Measurements from ENCODE around the gene C4orf50.
"Not testable (repeated sequence)": the region's sequence is repeated elsewhere in the genome, so short reads cannot be mapped to it uniquely, and the experiment has no call there.

C4orf50 gene

GRCh38 chr4:5999356-5999755 lies 18.9 kb downstream of the C4orf50 start:
- H3K27ac ChIP-seq (ENCODE audit: low read depth, low read length) = no peak overlapping the region
- H3K36me3 ChIP-seq (ENCODE audit: insufficient read depth, low read length) = no peaks in the 10 kb centered on the region
- no peak overlapping the region for H3K4me3 ChIP-seq (ENCODE audit: low read depth in 1 of 2, low read length in 2 of 2)
- no peak overlapping the region for H3K9ac ChIP-seq (ENCODE audit: low read length)
- H3K4me1 ChIP-seq (ENCODE audit: insufficient read depth, low read length) = no peaks in the 10 kb centered on the region
- H3K27me3 ChIP-seq (ENCODE audit: control insufficient read depth in 1 of 2, insufficient read depth in 2 of 2, low read length in 2 of 2) = peaks cover 0 to 4% of the 10 kb centered on the region in 2 donors
- H3K9me3 ChIP-seq (ENCODE audit: low read length) = no peaks in the 10 kb centered on the region

DNA sequence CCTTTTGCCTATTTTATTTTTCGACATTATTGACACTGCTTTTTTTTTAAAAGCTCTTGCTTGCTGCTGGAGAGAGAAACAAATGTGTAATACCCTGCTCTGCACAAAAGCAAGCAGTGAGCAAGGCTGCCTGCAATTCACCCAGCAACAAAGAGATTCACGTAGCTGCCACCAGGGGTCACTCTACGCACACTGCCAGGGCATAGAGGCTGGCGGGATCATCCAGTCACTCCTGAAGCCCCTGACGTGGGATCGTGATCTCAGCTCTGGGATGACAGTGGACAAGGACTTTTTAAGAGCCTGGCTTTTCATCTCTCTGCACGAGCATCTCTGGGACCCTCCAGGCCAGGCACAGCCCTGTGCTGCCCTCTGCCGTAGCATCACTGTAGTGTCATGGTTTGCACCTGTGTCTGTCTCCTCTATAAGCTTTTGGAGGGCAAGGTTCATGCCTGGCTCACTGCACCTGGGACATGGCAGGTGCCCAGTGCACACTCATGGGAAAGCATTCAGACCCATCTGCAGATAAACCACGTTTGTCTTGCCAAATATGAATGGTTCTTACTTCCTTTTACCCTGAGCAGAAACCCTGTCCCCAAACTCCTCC lies 19.8 kb downstream of the C4orf50 start:
- Histone ChIP-seq H3K9me3 (ENCODE audit: low read length) (no peaks in the 10 kb centered on the region), H3K27me3 (ENCODE audit: control insufficient read depth in 1 of 2, insufficient read depth in 2 of 2, low read length in 2 of 2) (peaks cover 0 to 4% of the 10 kb centered on the region in 2 donors), H3K27ac (ENCODE audit: low read depth, low read length) (no peak overlapping the region), H3K4me1 (ENCODE audit: insufficient read depth, low read length) (no peaks in the 10 kb centered on the region), H3K36me3 (ENCODE audit: insufficient read depth, low read length) (no peaks in the 10 kb centered on the region), H3K9ac (ENCODE audit: low read length) (no peak overlapping the region), H3K4me3 (ENCODE audit: low read depth in 1 of 2, low read length in 2 of 2) (no peak overlapping the region)

DNA sequence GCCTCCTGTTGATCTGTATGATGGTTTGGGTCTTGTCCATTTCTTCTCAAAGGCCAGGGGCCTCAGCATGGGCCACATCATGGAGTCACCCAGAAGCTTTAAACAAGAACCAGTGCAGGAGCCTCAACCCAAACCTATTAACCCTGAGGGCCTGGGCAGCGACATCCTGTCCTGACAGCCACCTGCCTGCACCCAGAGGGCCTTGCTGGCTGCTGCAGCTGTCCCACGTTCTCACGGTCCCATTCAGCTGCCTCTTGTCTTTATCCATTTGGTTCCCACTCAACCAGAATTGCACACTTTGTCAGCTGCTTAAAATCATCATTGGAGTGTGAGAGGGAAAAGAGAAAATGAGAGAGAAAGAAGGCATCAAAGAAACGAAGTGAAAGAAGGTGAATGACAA lies 21.6 kb downstream of the C4orf50 start:
- Histone ChIP-seq H3K27ac (ENCODE audit: low read depth, low read length) (no peak overlapping the region), H3K9ac (ENCODE audit: low read length) (no peak overlapping the region), H3K27me3 (ENCODE audit: control insufficient read depth in 1 of 2, insufficient read depth in 2 of 2, low read length in 2 of 2) (peaks cover 0 to 4% of the 10 kb centered on the region in 2 donors), H3K4me1 (ENCODE audit: insufficient read depth, low read length) (no peaks in the 10 kb centered on the region), H3K4me3 (ENCODE audit: low read depth in 1 of 2, low read length in 2 of 2) (no peak overlapping the region), H3K9me3 (ENCODE audit: low read length) (no peaks in the 10 kb centered on the region), H3K36me3 (ENCODE audit: insufficient read depth, low read length) (no peaks in the 10 kb centered on the region)

- H3K9ac ChIP-seq (ENCODE audit: low read length) = no peak overlapping the region
- no peaks in the 10 kb centered on the region for H3K9me3 ChIP-seq (ENCODE audit: low read length)
- H3K36me3 ChIP-seq (ENCODE audit: insufficient read depth, low read length) = no peaks in the 10 kb centered on the region
- no peak overlapping the region for H3K4me3 ChIP-seq (ENCODE audit: low read depth in 1 of 2, low read length in 2 of 2)
- peaks cover 0 to 8% of the 10 kb centered on the region in 2 donors for H3K27me3 ChIP-seq (ENCODE audit: control insufficient read depth in 1 of 2, insufficient read depth in 2 of 2, low read length in 2 of 2)
- no peak overlapping the region for H3K27ac ChIP-seq (ENCODE audit: low read depth, low read length)
- no peaks in the 10 kb centered on the region for H3K4me1 ChIP-seq (ENCODE audit: insufficient read depth, low read length)
Observed at GRCh38 chr4:5995901-5996623, 22.2 kb downstream of the C4orf50 start.

DNA sequence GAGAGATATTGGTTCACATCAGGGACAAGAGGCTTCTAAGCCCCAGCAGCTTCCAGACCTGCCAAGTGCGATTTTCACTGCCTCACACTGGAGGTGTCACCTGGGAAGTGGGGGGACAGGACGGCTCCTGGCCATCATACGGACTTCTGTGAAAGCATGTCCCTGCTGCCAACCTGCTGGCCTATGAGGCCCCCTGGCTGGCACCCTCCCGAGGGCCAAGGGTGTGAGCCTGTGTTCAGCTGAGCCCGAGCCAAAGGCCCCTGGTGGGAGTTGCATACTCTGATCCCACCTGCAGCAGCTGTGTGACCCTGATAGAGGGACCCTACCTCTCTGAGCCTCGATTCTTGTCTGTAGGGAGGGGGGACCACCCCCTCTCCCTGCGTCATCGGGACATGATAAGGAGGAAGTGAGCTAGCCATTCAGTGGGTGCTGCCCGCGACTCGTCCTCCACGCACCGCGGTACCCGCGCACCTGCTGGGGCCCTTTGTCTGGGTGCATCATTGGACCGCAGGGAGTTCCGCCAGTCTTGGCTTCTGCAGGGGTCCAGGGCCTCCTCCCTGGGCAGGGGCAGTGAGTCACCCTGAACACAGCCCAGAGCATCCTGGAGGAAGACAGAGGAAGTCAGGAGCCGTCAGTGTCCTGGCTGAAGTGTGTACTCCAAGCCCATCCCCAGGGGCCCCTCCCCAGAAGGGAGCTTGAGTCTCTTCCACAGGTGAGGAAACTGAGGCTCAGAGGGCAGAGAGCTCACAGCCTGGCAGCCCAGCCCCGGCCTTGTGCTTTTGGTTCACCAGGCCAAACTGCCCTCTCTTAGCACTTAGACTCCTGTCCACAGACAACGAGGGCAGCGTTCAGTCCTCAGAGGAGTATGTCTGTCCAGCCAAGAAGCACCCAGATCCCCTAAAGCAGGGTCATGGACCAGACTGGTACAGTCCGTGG lies 24.1 kb downstream of the C4orf50 start:
- Histone ChIP-seq H3K36me3 (ENCODE audit: insufficient read depth, low read length) (no peaks in the 10 kb centered on the region), H3K27me3 (ENCODE audit: control insufficient read depth in 1 of 2, insufficient read depth in 2 of 2, low read length in 2 of 2) (peaks cover 0 to 8% of the 10 kb centered on the region in 2 donors), H3K4me3 (ENCODE audit: low read depth in 1 of 2, low read length in 2 of 2) (no peak overlapping the region)

GRCh38 chr4:5993346-5993745 lies 24.9 kb downstream of the C4orf50 start:
- not testable (repeated sequence) for H3K4me3 ChIP-seq (ENCODE audit: low read depth in 1 of 2, low read length in 2 of 2); H3K27me3 ChIP-seq (ENCODE audit: control insufficient read depth in 1 of 2, insufficient read depth in 2 of 2, low read length in 2 of 2); H3K9ac ChIP-seq (ENCODE audit: low read length); H3K9me3 ChIP-seq (ENCODE audit: low read length); H3K36me3 ChIP-seq (ENCODE audit: insufficient read depth, low read length); H3K4me1 ChIP-seq (ENCODE audit: insufficient read depth, low read length); H3K27ac ChIP-seq (ENCODE audit: low read depth, low read length)

More for the DNA sequence above, 24.1 kb downstream of the C4orf50 start:
- Histone ChIP-seq H3K27ac (ENCODE audit: low read depth, low read length) (no peak overlapping the region), H3K9me3 (ENCODE audit: low read length) (no peaks in the 10 kb centered on the region), H3K4me1 (ENCODE audit: insufficient read depth, low read length) (no peaks in the 10 kb centered on the region), H3K9ac (ENCODE audit: low read length) (no peak overlapping the region)

DNA sequence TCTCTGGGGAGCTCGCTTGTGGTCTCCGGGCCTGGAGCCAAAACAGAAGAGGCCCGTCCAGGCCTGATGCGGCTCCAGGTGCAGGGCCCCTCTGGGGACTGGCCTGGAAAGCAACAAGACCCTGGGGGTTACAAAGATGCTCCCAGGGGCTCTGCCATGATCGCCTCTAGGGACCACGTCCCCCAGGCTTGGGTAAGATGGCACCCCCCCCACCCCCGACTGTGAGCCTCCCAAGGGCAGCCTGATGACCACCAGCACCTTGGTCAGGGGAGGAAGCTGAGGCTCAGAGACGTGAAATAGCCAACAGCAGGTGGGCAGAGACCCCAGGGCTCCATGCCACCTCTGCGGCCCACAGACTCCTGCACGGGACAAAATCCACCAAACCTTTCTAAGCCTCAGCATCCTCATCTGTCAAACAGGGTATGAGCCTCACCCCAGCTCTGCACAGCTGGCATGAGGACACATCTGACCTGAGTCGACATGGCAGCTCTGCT lies 25.4 kb downstream of the C4orf50 start:
- no peak overlapping the region for H3K27ac ChIP-seq (ENCODE audit: low read depth, low read length)
- H3K27me3 ChIP-seq (ENCODE audit: control insufficient read depth in 1 of 2, insufficient read depth in 2 of 2, low read length in 2 of 2) = peaks cover 0 to 4% of the 10 kb centered on the region in 2 donors
- no peaks in the 10 kb centered on the region for H3K36me3 ChIP-seq (ENCODE audit: insufficient read depth, low read length)
- no peak overlapping the region for H3K9ac ChIP-seq (ENCODE audit: low read length)
- no peaks in the 10 kb centered on the region for H3K9me3 ChIP-seq (ENCODE audit: low read length)
- H3K4me1 ChIP-seq (ENCODE audit: insufficient read depth, low read length) = no peaks in the 10 kb centered on the region
- H3K4me3 ChIP-seq (ENCODE audit: low read depth in 1 of 2, low read length in 2 of 2) = no peak overlapping the region

DNA sequence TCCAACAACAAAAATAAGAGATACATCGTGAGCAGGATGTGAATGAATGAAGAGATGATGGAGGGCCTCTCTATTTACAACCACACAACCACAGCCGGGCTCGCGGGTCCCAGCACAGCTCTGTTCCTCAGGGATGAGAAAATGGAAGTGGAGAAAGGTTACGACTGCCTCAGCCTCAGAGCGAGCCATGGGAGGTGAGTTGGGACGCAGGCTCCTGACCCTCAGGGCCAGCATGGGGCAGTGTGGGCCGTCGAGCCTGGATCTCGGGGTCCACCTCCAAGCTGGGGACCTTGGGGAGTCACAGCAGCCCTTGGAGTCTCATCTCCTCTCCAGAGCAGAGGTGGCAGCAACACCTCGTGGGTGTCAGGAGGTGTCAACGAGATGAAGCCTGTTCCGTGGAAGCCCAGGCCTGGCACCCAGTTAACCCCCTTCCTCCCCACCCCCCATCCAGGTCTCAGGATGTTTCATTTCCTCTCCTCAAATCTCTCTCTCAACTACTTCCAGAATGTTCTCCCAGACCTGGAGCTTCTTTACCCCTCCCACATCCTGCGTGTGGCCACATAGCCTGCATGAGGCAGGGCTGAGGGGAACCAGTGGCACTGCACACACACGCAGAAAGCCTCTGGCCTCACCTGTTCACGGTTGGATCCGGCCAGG lies 25.9 kb downstream of the C4orf50 start:
- H3K9me3 ChIP-seq (ENCODE audit: low read length) = no peaks in the 10 kb centered on the region
- H3K36me3 ChIP-seq (ENCODE audit: insufficient read depth, low read length) = no peaks in the 10 kb centered on the region
- H3K4me1 ChIP-seq (ENCODE audit: insufficient read depth, low read length) = no peaks in the 10 kb centered on the region
- H3K4me3 ChIP-seq (ENCODE audit: low read depth in 1 of 2, low read length in 2 of 2) = no peak overlapping the region
- H3K9ac ChIP-seq (ENCODE audit: low read length) = no peak overlapping the region
- H3K27ac ChIP-seq (ENCODE audit: low read depth, low read length) = no peak overlapping the region
- peaks cover 0 to 4% of the 10 kb centered on the region in 2 donors for H3K27me3 ChIP-seq (ENCODE audit: control insufficient read depth in 1 of 2, insufficient read depth in 2 of 2, low read length in 2 of 2)

DNA sequence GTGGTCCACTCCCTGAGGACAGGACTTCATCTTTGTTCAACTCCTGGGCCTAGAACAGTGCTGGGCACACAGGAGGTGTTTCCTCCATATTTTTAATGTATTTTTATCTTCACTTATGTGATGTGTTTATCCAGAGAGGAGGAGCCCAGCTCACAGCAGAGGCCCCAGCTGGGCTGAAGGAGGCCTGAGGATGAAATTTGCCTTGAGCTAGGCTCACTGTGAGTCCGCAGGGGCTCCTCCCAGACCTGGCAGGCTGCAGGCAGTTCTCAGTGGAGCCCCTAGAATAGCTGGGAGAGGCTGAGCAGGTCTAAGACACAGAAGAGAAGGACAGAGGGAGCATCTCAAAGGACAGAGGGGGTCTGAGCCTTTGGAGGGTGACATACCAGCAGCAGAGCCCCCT lies 26.8 kb downstream of the C4orf50 start:
- Histone ChIP-seq H3K27ac (ENCODE audit: low read depth, low read length) (no peak overlapping the region), H3K27me3 (ENCODE audit: control insufficient read depth in 1 of 2, insufficient read depth in 2 of 2, low read length in 2 of 2) (peaks cover 0 to 4% of the 10 kb centered on the region in 2 donors), H3K4me1 (ENCODE audit: insufficient read depth, low read length) (no peaks in the 10 kb centered on the region), H3K9me3 (ENCODE audit: low read length) (no peaks in the 10 kb centered on the region), H3K36me3 (ENCODE audit: insufficient read depth, low read length) (no peaks in the 10 kb centered on the region), H3K9ac (ENCODE audit: low read length) (no peak overlapping the region), H3K4me3 (ENCODE audit: low read depth in 1 of 2, low read length in 2 of 2) (no peak overlapping the region)

DNA sequence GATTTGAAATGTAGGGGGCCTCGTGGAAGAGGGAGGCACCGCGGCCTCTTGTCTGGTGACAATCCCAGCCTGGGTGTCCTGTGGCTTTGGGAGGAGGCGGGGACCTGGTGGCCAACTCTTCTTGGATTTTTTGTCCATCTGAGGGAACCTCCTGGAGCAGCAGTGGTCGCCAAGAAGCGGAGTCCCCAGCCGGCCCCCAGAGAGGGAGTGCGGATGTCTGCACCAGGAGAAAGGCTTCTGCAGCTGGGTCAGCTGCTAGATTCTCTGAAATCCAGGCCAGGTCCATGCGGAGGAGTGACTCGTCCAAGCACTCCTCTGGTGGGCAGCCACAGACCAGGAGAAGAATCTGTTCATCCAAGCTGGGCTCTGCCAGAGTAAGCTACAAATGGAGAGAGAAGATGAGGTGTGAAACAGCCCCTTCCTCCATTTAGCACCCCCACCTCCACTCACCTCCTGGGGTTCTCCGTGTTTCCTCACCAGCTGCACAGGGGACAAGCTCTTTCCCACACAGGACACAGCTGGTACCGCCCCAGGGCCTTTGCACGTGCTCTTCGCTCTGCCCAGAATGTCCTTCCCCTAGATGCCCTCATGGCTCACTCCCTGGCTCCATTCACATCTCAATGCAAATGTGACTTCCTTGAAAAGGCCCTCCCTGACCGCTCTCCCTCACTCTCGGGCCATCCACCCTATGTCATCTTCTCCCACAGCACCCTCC lies 27.6 kb downstream of the C4orf50 start:
- Histone ChIP-seq H3K9ac (ENCODE audit: low read length) (no peak overlapping the region), H3K36me3 (ENCODE audit: insufficient read depth, low read length) (no peaks in the 10 kb centered on the region), H3K27ac (ENCODE audit: low read depth, low read length) (no peak overlapping the region), H3K4me3 (ENCODE audit: low read depth in 1 of 2, low read length in 2 of 2) (no peak overlapping the region), H3K4me1 (ENCODE audit: insufficient read depth, low read length) (no peaks in the 10 kb centered on the region), H3K27me3 (ENCODE audit: control insufficient read depth in 1 of 2, insufficient read depth in 2 of 2, low read length in 2 of 2) (peaks cover 0 to 4% of the 10 kb centered on the region in 2 donors), H3K9me3 (ENCODE audit: low read length) (no peaks in the 10 kb centered on the region)

Measured in muscle layer of colon (tissue), 2 donors.